HG02852 (cell line): ENCODE results near the gene PIK3AP1.

Experiments
- ATAC-seq: cut with Tn5 transposase; IDR thresholded peaks from one replicate; pipeline ENCODE4 v1.9.1; 2021; ENCODE audit warnings: mild to moderate bottlenecking, moderate library complexity; ENCODE audit not compliant: unreplicated experiment

PIK3AP1 gene

GRCh38 chr10:96646301-96646700 is 74.0 kb downstream of the PIK3AP1 start:
- ATAC-seq = no peak

GRCh38 chr10:96645191-96645721 is 75.1 kb downstream of the PIK3AP1 start:
- ATAC-seq = no peak

GRCh38 chr10:96643920-96644319 is 76.4 kb downstream of the PIK3AP1 start:
- ATAC-seq = no peak

GRCh38 chr10:96642973-96643372 is 77.3 kb downstream of the PIK3AP1 start:
- no peak for ATAC-seq

- no peak for ATAC-seq
Measured at GRCh38 chr10:96642530-96642929, 77.8 kb downstream of the PIK3AP1 start.

- no peak for ATAC-seq
Measured at GRCh38 chr10:96641396-96642295, 78.7 kb downstream of the PIK3AP1 start.

GRCh38 chr10:96639899-96640298 is 80.4 kb downstream of the PIK3AP1 start:
- ATAC-seq = no peak

- ATAC-seq = no peak
Measured at GRCh38 chr10:96638696-96639095, 81.6 kb downstream of the PIK3AP1 start.

- ATAC-seq = no peak
Measured at GRCh38 chr10:96638120-96638519, 82.2 kb downstream of the PIK3AP1 start.

GRCh38 chr10:96637709-96638108 is 82.6 kb downstream of the PIK3AP1 start:
- no peak for ATAC-seq

- no peak for ATAC-seq
Measured at GRCh38 chr10:96636551-96636950, 83.8 kb downstream of the PIK3AP1 start.

GRCh38 chr10:96632974-96633710 is 87.2 kb downstream of the PIK3AP1 start:
- ATAC-seq = no peak

- no peak for ATAC-seq
Measured at GRCh38 chr10:96627292-96627691, 93.0 kb downstream of the PIK3AP1 start.

- ATAC-seq = no peak
Measured at GRCh38 chr10:96626795-96627194, 93.5 kb downstream of the PIK3AP1 start.

- no peak for ATAC-seq
Measured at GRCh38 chr10:96625173-96625572, 95.1 kb downstream of the PIK3AP1 start.

- no peak for ATAC-seq
Measured at GRCh38 chr10:96622013-96622787, 98.1 kb downstream of the PIK3AP1 start.

GRCh38 chr10:96619796-96620773 is 100.2 kb downstream of the PIK3AP1 start:
- ATAC-seq = no peak

- ATAC-seq = no peak
Measured at GRCh38 chr10:96619120-96619519, 101.2 kb downstream of the PIK3AP1 start.

GRCh38 chr10:96618653-96619052 is 101.7 kb downstream of the PIK3AP1 start:
- no peak for ATAC-seq

- ATAC-seq = no peak
Measured at GRCh38 chr10:96616961-96617360, 103.4 kb downstream of the PIK3AP1 start.
